Aorta (tissue), 5 donors: Measurements from ENCODE around the gene GPR180. TPM values are rescaled to one million over a fixed set of nuclear protein-coding genes. Genes with fewer than 3 reads are reported as not detected.

Source experiments
- ATAC-seq: fragments of 200-7000 bp; cut with Tn5 transposase; one replicate; pipeline ENCODE4 v1.9.1; 2022; ENCODE audit warnings: moderate library complexity; ENCODE audit not compliant: low FRiP score
- DNase-seq, 2 donors: peaks; one replicate each; pipeline ENCODE4 v3.0.0-alpha.2; 2020
- H3K27ac ChIP-seq, 2 donors: one replicate each; pipeline ENCODE4 v1.5.1; 2013; ENCODE audit warnings: low read length in 2 of 2, mild to moderate bottlenecking in 2 of 2, moderate library complexity in 2 of 2, control low read depth in 1 of 2, inconsistent platforms in 1 of 2, low read depth in 1 of 2
- H3K27me3 ChIP-seq, 2 donors: one replicate each; pipeline ENCODE4 v1.6.1; 2013; ENCODE audit warnings: control low read depth in 1 of 2, low read length in 1 of 2, mild to moderate bottlenecking in 1 of 2, moderate library complexity in 1 of 2; ENCODE audit not compliant: insufficient read depth in 2 of 2, control insufficient read depth in 1 of 2
- H3K36me3 ChIP-seq, 2 donors: one replicate each; pipeline ENCODE4 v1.6.1; 2013; ENCODE audit warnings: control low read depth in 1 of 2, low read length in 1 of 2, mild to moderate bottlenecking in 1 of 2; ENCODE audit not compliant: insufficient read depth in 2 of 2, control insufficient read depth in 1 of 2
- H3K4me1 ChIP-seq, 2 donors: one replicate each; pipeline ENCODE4 v1.6.1; 2013; ENCODE audit warnings: low read length in 2 of 2, control low read depth in 1 of 2, mild to moderate bottlenecking in 1 of 2, moderate library complexity in 1 of 2; ENCODE audit not compliant: insufficient read depth in 2 of 2, control insufficient read depth in 1 of 2
- H3K4me3 ChIP-seq, 2 donors: one replicate each; pipeline ENCODE4 v1.5.1; 2013; ENCODE audit warnings: low read length in 2 of 2, control low read depth in 1 of 2, mild to moderate bottlenecking in 1 of 2
- H3K9me3 ChIP-seq: one replicate; pipeline ENCODE4 v1.6.1; 2013; ENCODE audit warnings: mild to moderate bottlenecking, low read length; ENCODE audit not compliant: control insufficient read depth
- WGBS, 2 donors: extraction: QIAGEN DNeasy Blood & Tissue Kit; methylation state at CpG; one replicate each; pipeline ENCODE4 v1.1.7; 2013; 5-methylcytosine and 5-hydroxymethylcytosine counted together
- intact Hi-C, 2 donors: fragments of 100-400 bp; cut with DNase I; formaldehyde crosslinking; loops; one replicate each; pipeline versions ENCODE4 v1.14.2 to v1.15.0; 2022
- polyA plus RNA-seq, 2 donors: library from polyadenylated mRNA; stranded (reverse); fragments of 200-250 nt; gene quantifications; one replicate each; pipeline ENCODE4 v1.2.3, GENCODE V29; 2013
- total RNA-seq, 2 donors: library from RNA; stranded (reverse); fragmentation: NEBNext Ultra II Directional; extraction: Animal tissue kit (Norgen Biotek cat#: 25700); gene quantifications; one replicate each; pipeline ENCODE4 v1.2.1, GENCODE V29; 2021
- donor health status: healthy with polysubstance abuse.
- donor health status: Bipolar disorder and iron deficiency.
- donor health status: DM: no; HTN: no; CAD: no.
- donor health status: DM: no; HTN: no; CAD: no.
- donor health status: DM: yes; HTN: yes; CAD: no.

The GPR180 gene
- total and polyA plus RNA-seq, 4 donors = 2.0 to 6.6 (median 4.0) TPM

- H3K4me3 ChIP-seq = no peak overlapping the region
- H3K4me1 ChIP-seq = no peaks in the 10 kb centered on the region
- intact Hi-C loops = no loop called here
- no peak overlapping the region for H3K27ac ChIP-seq
- DNase-seq (no peak), ATAC-seq (no peak)
- H3K36me3 ChIP-seq = no peaks in the 10 kb centered on the region
- H3K27me3 ChIP-seq = no peaks in the 10 kb centered on the region
- WGBS, 2 donors = 77 to 79% methylated on average over 4 of the region's 4 CpGs
- no peaks in the 10 kb centered on the region for H3K9me3 ChIP-seq
Observed at GRCh38 chr13:94646904-94647303, 45.2 kb downstream of the GPR180 start.

DNA sequence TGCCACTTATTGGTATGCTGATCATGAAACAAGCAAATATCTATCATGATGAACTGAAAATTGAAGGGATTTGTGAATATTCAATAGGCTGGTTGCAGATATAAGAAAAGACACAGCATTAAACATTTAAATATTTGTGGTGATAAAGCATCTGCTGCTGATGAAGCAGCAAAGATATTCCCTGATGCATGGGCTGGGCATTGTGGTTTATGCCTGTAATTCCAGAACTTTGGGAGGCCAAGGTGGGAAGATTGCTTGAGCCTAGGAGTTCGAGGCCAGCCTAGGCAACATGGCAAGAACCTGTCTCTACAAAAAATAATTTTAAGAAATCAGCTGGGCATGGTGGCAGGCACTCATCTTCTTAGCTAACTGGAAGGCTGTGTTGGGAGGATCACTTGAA lies 54.5 kb downstream of the GPR180 start:
- Histone ChIP-seq H3K36me3 (no peaks in the 10 kb centered on the region), H3K9me3 (peaks cover 1% of the 10 kb centered on the region), H3K4me1 (no peaks in the 10 kb centered on the region), H3K27me3 (no peaks in the 10 kb centered on the region), H3K4me3 (no peak overlapping the region), H3K27ac (no peak overlapping the region)
- WGBS, 2 donors = 75 to 85% methylated on average over 1 of the region's 1 CpG
- DNase-seq = no peak
- intact Hi-C loops = no loop called here
- no peak for ATAC-seq

DNA sequence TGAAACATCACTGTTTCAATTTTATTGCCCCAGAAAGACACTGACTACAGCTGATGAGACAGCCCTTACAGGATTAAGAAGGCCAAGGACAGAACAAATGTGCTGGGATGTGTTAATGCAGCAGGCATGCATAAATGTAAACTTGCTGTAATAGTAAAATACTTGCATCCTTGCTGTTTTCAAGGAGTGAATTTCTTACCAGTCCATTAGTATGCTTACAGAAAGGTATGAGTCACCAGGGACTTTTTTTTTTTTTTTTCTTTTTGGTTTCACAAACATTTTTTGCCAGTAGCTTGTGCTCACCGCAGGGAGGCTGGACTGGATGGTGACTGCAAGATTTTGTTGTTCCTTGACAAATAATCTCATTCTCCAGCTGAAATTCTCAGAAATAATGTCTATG lies 55.1 kb downstream of the GPR180 start:
- intact Hi-C loops = no loop called here
- H3K36me3 ChIP-seq = no peaks in the 10 kb centered on the region
- no peak overlapping the region for H3K27ac ChIP-seq
- H3K4me1 ChIP-seq = no peaks in the 10 kb centered on the region
- no peak for DNase-seq
- WGBS, 2 donors = 66 to 70% methylated on average over 1 of the region's 1 CpG
- ATAC-seq = no peak
- H3K9me3 ChIP-seq = peaks cover 1% of the 10 kb centered on the region
- no peaks in the 10 kb centered on the region for H3K27me3 ChIP-seq
- H3K4me3 ChIP-seq = no peak overlapping the region

- ATAC-seq = no peak
- Histone ChIP-seq H3K27ac (no peak overlapping the region), H3K27me3 (no peaks in the 10 kb centered on the region), H3K36me3 (no peaks in the 10 kb centered on the region), H3K4me1 (no peaks in the 10 kb centered on the region), H3K9me3 (peaks cover 1% of the 10 kb centered on the region), H3K4me3 (no peak overlapping the region)
- intact Hi-C loops = no loop called here
- no peak for DNase-seq
- 95 to 96% methylated on average over 4 of the region's 4 CpGs for WGBS, 2 donors
Observed at GRCh38 chr13:94657167-94657566, 55.5 kb downstream of the GPR180 start.

DNA sequence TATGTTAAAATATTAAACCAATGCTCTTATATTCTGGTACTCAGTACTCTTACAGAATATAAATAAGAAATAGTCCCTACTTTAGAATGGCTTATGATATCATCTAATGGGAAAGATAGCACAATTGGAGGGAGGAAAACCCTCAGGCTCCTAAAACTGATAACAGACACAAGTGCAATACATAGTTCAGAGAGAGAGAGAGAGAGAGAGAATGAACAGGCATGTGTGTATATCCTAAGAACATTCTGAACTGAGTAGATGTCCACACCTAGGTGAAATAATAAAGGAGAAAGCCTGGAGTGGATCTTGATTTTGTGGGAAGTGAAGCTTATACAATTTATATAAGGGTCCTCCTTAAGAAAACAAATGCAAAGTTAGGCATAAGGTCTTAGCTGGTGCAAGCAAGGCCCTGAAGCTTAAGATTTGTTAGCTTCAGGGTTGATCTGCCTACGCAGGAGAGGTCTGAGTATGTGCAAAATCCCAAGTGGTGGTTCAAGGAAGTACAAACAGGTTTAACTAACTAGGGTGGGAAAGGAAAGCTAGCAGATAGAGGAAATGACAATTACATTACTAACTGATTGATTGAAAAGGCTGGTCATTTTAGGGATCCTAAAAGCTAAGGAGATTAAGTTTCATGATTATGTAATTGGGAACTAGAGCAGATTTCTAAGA lies 57.4 kb downstream of the GPR180 start:
- DNase-seq (no peak), ATAC-seq (no peak)
- Histone ChIP-seq H3K27ac (no peak overlapping the region), H3K27me3 (no peaks in the 10 kb centered on the region), H3K36me3 (no peaks in the 10 kb centered on the region), H3K4me3 (no peak overlapping the region), H3K9me3 (peaks cover 1% of the 10 kb centered on the region), H3K4me1 (no peaks in the 10 kb centered on the region)
- intact Hi-C loops = no loop called here
- WGBS, 2 donors = 94 to 97% methylated on average over 1 of the region's 1 CpG

- Histone ChIP-seq H3K4me3 (no peak overlapping the region), H3K27ac (no peak overlapping the region), H3K4me1 (no peaks in the 10 kb centered on the region), H3K36me3 (no peaks in the 10 kb centered on the region), H3K27me3 (no peaks in the 10 kb centered on the region), H3K9me3 (peaks cover 1% of the 10 kb centered on the region)
- intact Hi-C loops = no loop called here
- DNase-seq = no peak
- ATAC-seq = no peak
Observed at GRCh38 chr13:94659598-94659946, 57.9 kb downstream of the GPR180 start.

DNA sequence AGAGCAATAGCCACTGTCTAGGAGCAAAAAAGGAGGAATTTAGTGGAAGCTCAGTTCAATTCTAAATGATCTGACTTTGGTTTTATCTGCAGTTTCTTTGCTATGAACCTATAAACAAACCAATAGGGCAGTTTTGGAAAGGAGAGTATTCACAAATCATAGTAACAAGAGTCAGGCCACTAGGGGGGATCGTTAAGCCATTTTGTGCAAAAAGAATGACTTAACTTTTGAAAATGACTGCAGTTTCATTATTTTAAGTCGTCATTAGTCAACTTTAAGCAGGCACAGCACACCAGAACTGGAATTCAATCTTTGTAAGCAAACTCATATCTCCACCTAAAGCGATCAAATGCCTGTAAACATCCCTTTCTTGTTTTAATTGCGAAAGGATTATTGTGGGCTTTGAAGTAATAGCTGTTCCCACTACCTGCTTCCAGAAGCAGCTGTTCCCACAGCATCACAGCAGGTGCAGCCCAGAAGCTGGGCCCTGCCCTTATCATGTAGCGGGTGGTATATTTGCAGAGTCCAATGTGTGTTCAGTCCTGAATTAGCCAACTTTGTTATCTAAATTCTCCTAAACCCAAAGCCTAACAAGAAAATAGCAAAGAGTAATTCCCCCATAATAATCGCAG lies 59.2 kb downstream of the GPR180 start:
- Histone ChIP-seq H3K27ac (no peak overlapping the region), H3K4me1 (no peaks in the 10 kb centered on the region), H3K9me3 (peaks cover 1% of the 10 kb centered on the region), H3K4me3 (no peak overlapping the region), H3K36me3 (no peaks in the 10 kb centered on the region), H3K27me3 (no peaks in the 10 kb centered on the region)
- intact Hi-C loops = no loop called here
- ATAC-seq (no peak), DNase-seq (no peak)
- WGBS, 2 donors = 44 to 47% methylated on average over 6 of the region's 6 CpGs

- no peak overlapping the region for H3K27ac ChIP-seq
- no peaks in the 10 kb centered on the region for H3K36me3 ChIP-seq
- H3K4me1 ChIP-seq = no peaks in the 10 kb centered on the region
- peaks cover 1% of the 10 kb centered on the region for H3K9me3 ChIP-seq
- no peak for ATAC-seq
- H3K27me3 ChIP-seq = no peaks in the 10 kb centered on the region
- DNase-seq = no peak
- H3K4me3 ChIP-seq = no peak overlapping the region
- WGBS, 2 donors = 47 to 56% methylated on average over 5 of the region's 5 CpGs
- intact Hi-C loops = no loop called here
Observed at GRCh38 chr13:94661406-94661805, 59.7 kb downstream of the GPR180 start.

GRCh38 chr13:94662274-94662945 lies 60.8 kb downstream of the GPR180 start:
- Histone ChIP-seq H3K27me3 (no peaks in the 10 kb centered on the region), H3K36me3 (no peaks in the 10 kb centered on the region), H3K9me3 (no peaks in the 10 kb centered on the region), H3K27ac (no peak overlapping the region), H3K4me3 (no peak overlapping the region), H3K4me1 (no peaks in the 10 kb centered on the region)
- DNase-seq (no peak), ATAC-seq (no peak)
- intact Hi-C loops = no loop called here
- WGBS, 2 donors = 22 to 25% methylated on average over 12 of the region's 12 CpGs
